GM19468 (cell line): ENCODE results near the gene CELF4.
"Not testable (repeated sequence)": the region's sequence is repeated elsewhere in the genome, so short reads cannot be mapped to it uniquely, and the experiment has no call there.

Experiments
- ATAC-seq: cut with Tn5 transposase; IDR thresholded peaks from one replicate; pipeline ENCODE4 v1.9.1; 2021; ENCODE audit warnings: mild to moderate bottlenecking, moderate library complexity, moderate number of reproducible peaks; ENCODE audit not compliant: unreplicated experiment; ENCODE audit errors: extremely low read depth

CELF4 gene

DNA sequence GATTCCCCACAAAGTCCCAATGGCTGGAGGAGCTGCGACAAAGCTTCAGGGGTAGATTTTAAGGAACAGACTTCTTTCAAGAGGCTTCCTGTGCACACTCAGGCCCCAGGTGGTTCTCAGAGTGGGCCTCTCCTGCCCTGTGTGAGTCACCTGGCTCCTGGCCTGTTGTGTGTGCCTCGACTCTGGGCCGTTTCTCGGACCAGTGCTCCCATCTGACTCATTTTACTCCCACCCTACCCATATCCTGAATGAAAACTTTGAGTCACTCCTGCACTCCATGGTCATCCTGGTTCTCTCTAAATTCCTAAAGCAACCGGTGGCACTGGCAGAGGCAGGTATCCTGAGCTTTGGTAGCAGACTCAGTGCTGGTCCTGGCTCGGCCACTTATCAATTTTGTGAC lies 84.1 kb downstream of the CELF4 start:
- ATAC-seq: no peak

DNA sequence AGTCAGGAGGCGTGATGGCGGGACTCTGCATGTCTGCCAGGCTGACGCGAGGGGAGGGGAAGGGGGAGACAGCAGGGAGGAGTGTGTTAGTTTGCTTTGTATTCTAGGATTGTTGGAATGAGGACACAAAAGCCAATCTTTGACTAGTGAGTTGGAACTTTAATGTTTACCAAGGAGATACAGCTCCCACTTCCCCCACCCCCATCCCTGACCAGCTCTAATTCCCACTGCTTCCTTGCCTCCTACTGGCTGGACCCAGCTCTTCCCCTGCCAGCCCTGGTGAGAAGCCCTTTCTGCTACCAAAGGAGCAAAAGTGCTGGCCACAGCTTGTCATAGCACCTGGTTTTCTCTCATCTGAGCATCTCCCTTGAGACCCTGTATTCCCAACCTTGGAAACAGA lies 84.5 kb downstream of the CELF4 start:
- no peak for ATAC-seq

- no peak for ATAC-seq
Measured at GRCh38 chr18:37476611-37477295, 88.8 kb downstream of the CELF4 start.

DNA sequence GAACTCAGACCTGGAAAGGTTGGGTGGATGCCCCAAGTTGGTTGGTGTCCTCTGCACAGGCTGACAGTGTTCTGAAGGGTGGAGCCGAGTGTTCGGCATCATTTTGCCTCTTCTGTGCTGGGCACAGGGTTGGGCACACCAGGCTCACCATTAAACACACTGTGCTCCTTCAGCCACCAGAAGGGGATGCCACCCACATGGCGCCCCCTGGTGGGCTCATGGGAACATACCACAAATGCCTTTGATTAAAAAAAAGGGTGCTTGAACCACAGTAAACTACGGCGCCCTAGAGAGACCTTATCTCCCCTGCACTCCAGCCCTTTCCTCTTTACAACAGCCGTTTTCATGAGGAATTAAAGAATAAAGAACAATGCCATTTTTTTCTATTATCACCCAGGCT lies 89.4 kb downstream of the CELF4 start:
- no peak for ATAC-seq

GRCh38 chr18:37473195-37473840 lies 92.3 kb downstream of the CELF4 start:
- no peak for ATAC-seq

GRCh38 chr18:37471637-37472036 lies 94.0 kb downstream of the CELF4 start:
- ATAC-seq: no peak

- ATAC-seq: no peak
Measured at GRCh38 chr18:37470986-37471385, 94.6 kb downstream of the CELF4 start.

DNA sequence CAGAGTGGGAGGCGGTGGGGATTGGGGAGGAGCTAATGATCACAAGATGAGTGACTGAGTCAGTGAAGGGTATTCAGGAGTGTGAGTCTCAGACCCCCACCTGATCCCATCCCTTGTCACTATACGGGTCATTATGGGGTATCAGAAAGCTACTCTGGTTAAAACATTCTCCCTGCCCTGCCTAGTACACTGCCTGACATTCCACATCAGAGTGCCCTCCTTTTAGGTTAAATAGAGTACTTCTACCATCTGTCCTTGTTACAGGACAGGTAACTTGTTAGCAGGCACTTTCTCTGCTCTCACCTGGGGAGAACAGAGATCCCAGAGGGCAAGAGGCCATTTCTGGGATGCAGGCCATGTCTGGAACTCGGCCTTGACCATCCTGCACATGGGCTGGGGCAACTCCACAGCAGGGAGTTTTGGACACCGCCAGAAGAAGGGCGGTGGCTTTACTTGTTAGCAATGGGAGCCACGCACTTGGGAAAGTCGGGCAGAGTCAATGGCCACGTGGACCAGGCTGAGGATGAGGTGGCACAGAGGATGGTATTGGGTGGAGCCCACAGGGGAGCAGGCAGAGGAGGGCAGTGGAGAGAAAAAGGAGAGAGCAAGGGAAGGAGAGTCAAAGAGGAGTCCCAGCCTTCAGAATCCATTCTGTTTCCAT lies 98.5 kb downstream of the CELF4 start:
- no peak for ATAC-seq

DNA sequence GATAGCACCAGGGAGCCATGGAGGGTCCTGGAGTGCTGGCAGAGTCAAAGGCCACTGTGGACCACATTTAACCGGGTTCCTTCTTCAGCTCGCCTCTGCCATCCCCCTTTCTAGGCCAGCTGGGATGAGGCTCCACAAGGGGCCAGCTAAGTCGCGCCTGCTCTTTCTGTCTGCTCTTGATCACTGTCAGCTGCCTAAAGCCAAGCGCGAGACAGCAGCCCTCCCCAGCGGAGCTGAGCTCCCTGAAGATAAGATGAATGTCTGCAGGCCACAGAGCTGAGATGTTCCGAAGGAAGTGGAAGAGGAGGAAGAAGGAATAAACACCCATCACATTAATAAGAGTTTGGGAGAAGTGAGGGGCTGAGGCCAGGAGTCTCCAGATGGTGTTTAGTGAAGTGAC lies 99.6 kb downstream of the CELF4 start:
- ATAC-seq: no peak

- ATAC-seq: no peak
Measured at GRCh38 chr18:37464257-37464656, 101.3 kb downstream of the CELF4 start.

GRCh38 chr18:37461329-37461728 lies 104.3 kb downstream of the CELF4 start:
- not testable (repeated sequence) for ATAC-seq

DNA sequence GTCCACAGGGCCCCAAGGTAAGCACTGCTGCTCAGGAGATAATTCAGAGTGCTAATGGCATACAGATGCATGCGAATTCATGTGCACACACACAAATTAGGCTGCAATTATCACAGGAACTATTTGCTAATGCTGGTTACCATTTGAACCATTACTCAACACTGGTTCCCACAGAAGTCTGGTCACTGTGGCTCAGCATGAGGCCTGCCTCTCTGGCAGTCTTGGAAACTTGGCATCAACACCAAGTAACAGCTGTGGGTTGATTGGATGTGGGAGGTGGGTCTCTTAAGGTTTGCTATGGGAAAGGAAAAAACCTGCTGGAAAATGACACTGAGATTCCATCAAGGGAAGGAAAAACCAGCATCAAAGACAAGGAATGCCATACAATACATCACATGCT lies 105.0 kb downstream of the CELF4 start:
- no peak for ATAC-seq

GRCh38 chr18:37458697-37459096 lies 106.9 kb downstream of the CELF4 start:
- ATAC-seq: no peak

- ATAC-seq: no peak
Measured at GRCh38 chr18:37457753-37458152, 107.8 kb downstream of the CELF4 start.

- ATAC-seq: no peak
Measured at GRCh38 chr18:37457341-37457740, 108.3 kb downstream of the CELF4 start.

GRCh38 chr18:37456873-37457272 lies 108.7 kb downstream of the CELF4 start:
- no peak for ATAC-seq

- no peak for ATAC-seq
Measured at GRCh38 chr18:37456395-37456794, 109.2 kb downstream of the CELF4 start.

- ATAC-seq: no peak
Measured at GRCh38 chr18:37453752-37454151, 111.8 kb downstream of the CELF4 start.

GRCh38 chr18:37452682-37453385 lies 112.8 kb downstream of the CELF4 start:
- ATAC-seq: no peak

DNA sequence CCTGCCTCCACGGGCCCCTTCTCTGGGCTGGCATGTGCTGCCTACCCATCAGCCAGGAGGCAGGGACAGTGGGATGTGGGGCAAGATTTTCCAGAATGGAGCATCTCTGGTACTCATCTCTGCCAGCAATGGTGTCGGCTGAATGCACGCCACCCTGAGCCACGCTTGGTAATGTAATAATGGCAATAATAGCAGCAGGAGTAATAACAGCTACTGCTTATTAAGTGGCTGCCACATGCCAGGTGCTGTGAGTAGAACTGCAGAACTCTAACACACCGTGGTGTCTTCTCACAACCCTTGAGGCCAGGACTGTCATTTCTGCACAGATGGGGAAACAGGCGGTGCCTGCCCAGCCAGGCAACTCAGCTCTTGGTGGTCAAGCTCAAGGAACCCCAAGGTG lies 113.6 kb downstream of the CELF4 start:
- no peak for ATAC-seq

- ATAC-seq: no peak
Measured at GRCh38 chr18:37451239-37451825, 114.3 kb downstream of the CELF4 start.
